Measurements from ENCODE around the gene GALNT14.

GALNT14 gene

GRCh38 chr2:31011587-31011986 lies 126.7 kb downstream of the GALNT14 start:
- DNase-seq (ENCODE audit: low read depth in 2 of 2), result no peak

- DNase-seq (ENCODE audit: low read depth in 2 of 2), result no peak
Measured at GRCh38 chr2:31008561-31009114, 129.6 kb downstream of the GALNT14 start.

- DNase-seq (ENCODE audit: low read depth in 2 of 2), result no peak
Measured at GRCh38 chr2:31004257-31004656, 134.0 kb downstream of the GALNT14 start.

- DNase-seq (ENCODE audit: low read depth in 2 of 2), result no peak
Measured at GRCh38 chr2:31003749-31004148, 134.5 kb downstream of the GALNT14 start.

- DNase-seq (ENCODE audit: low read depth in 2 of 2), result no peak
Measured at GRCh38 chr2:31002537-31003150, 135.6 kb downstream of the GALNT14 start.

- no peak for DNase-seq (ENCODE audit: low read depth in 2 of 2)
Measured at GRCh38 chr2:31000970-31001369, 137.3 kb downstream of the GALNT14 start.

- no peak for DNase-seq (ENCODE audit: low read depth in 2 of 2)
Measured at GRCh38 chr2:30998672-30999071, 139.6 kb downstream of the GALNT14 start.

- DNase-seq (ENCODE audit: low read depth in 2 of 2), result no peak
Measured at GRCh38 chr2:30997979-30998378, 140.3 kb downstream of the GALNT14 start.

- DNase-seq (ENCODE audit: low read depth in 2 of 2), result no peak
Measured at GRCh38 chr2:30994227-30995056, 143.8 kb downstream of the GALNT14 start.

- DNase-seq (ENCODE audit: low read depth in 2 of 2), result no peak
Measured at GRCh38 chr2:30992781-30993180, 145.5 kb downstream of the GALNT14 start.

GRCh38 chr2:30990671-30991070 lies 147.6 kb downstream of the GALNT14 start:
- no peak for DNase-seq (ENCODE audit: low read depth in 2 of 2)

GRCh38 chr2:30990176-30990575 lies 148.1 kb downstream of the GALNT14 start:
- no peak for DNase-seq (ENCODE audit: low read depth in 2 of 2)

- DNase-seq (ENCODE audit: low read depth in 2 of 2), result no peak
Measured at GRCh38 chr2:30989746-30990145, 148.5 kb downstream of the GALNT14 start.

GRCh38 chr2:30987566-30987965 lies 150.7 kb downstream of the GALNT14 start:
- no peak for DNase-seq (ENCODE audit: low read depth in 2 of 2)

- no peak for DNase-seq (ENCODE audit: low read depth in 2 of 2)
Measured at GRCh38 chr2:30986231-30986580, 152.0 kb downstream of the GALNT14 start.

- no peak for DNase-seq (ENCODE audit: low read depth in 2 of 2)
Measured at GRCh38 chr2:30985493-30986230, 152.6 kb downstream of the GALNT14 start.

- no peak for DNase-seq (ENCODE audit: low read depth in 2 of 2)
Measured at GRCh38 chr2:30984148-30984547, 154.1 kb downstream of the GALNT14 start.

GRCh38 chr2:30981510-30981909 lies 156.7 kb downstream of the GALNT14 start:
- no peak for DNase-seq (ENCODE audit: low read depth in 2 of 2)

GRCh38 chr2:30981096-30981495 lies 157.1 kb downstream of the GALNT14 start:
- DNase-seq (ENCODE audit: low read depth in 2 of 2), result no peak

- no peak for DNase-seq (ENCODE audit: low read depth in 2 of 2)
Measured at GRCh38 chr2:30979822-30980245, 158.4 kb downstream of the GALNT14 start.

GRCh38 chr2:30978854-30979253 lies 159.4 kb downstream of the GALNT14 start:
- no peak for DNase-seq (ENCODE audit: low read depth in 2 of 2)

GRCh38 chr2:30978044-30978443 lies 160.2 kb downstream of the GALNT14 start:
- no peak for DNase-seq (ENCODE audit: low read depth in 2 of 2)
